Fibroblast of villous mesenchyme (primary cell): ENCODE data around the gene CD300LG. TPM values are rescaled to one million over a fixed set of nuclear protein-coding genes. Genes with fewer than 3 reads are reported as not detected.

Experiments
- DNase-seq: peaks from one replicate; pipeline ENCODE4 v3.0.0-alpha.2; 2010; ENCODE audit warnings: low read depth
- H3K4me3 ChIP-seq: 2 replicates; pipeline ENCODE4 v1.5.1; 2011; ENCODE audit warnings: low read depth, mild to moderate bottlenecking, low read length
- CTCF ChIP-seq: IDR thresholded peaks from 2 replicates; pipeline ENCODE4 v1.5.1; 2012; ENCODE audit warnings: low read depth, mild to moderate bottlenecking, low read length; ENCODE audit not compliant: insufficient read depth
- total RNA-seq: library from RNA; depleted of rRNA; stranded (reverse); fragments of >200 nt; gene quantifications from 2 replicates; pipeline ENCODE4 v1.2.3, GENCODE V29; 2012

CD300LG gene
- total RNA-seq, 1 donor = not detected

- no peak for TF ChIP-seq CTCF
- no peak for DNase-seq
Measured at GRCh38 chr17:43877031-43877430, 30.1 kb downstream of the CD300LG start.

GRCh38 chr17:43877451-43878155 lies 30.6 kb downstream of the CD300LG start:
- no peak overlapping the region for H3K4me3 ChIP-seq
- no peak for TF ChIP-seq CTCF
- no peak for DNase-seq

More at GRCh38 chr17:43877031-43877430, 30.1 kb downstream of the CD300LG start:
- H3K4me3 ChIP-seq = no peak overlapping the region

GRCh38 chr17:43878260-43879175 lies 31.5 kb downstream of the CD300LG start:
- H3K4me3 ChIP-seq = no peak overlapping the region
- peak; percentile 94 for TF ChIP-seq CTCF
- DNase-seq = peak; percentile 83

GRCh38 chr17:43879723-43880419 lies 32.9 kb downstream of the CD300LG start:
- H3K4me3 ChIP-seq = no peak overlapping the region
- no peak for DNase-seq
- TF ChIP-seq CTCF = no peak

GRCh38 chr17:43880420-43880991 lies 33.5 kb downstream of the CD300LG start:
- H3K4me3 ChIP-seq = no peak overlapping the region
- peak; percentile 71 for TF ChIP-seq CTCF
- DNase-seq = peak; percentile 6

GRCh38 chr17:43881181-43881580 lies 34.2 kb downstream of the CD300LG start:
- H3K4me3 ChIP-seq = no peak overlapping the region
- no peak for TF ChIP-seq CTCF
- no peak for DNase-seq
